ENCODE measurements around the gene AFAP1. TPM values are rescaled to one million over a fixed set of nuclear protein-coding genes. Genes with fewer than 3 reads are reported as not detected.

Gene AFAP1
- total and polyA plus RNA-seq, 2 of the 8 experiments (the other 6 are each of a cell fraction or from before 2014, with no cell fraction given), result 3.6 to 18.2 TPM

DNA sequence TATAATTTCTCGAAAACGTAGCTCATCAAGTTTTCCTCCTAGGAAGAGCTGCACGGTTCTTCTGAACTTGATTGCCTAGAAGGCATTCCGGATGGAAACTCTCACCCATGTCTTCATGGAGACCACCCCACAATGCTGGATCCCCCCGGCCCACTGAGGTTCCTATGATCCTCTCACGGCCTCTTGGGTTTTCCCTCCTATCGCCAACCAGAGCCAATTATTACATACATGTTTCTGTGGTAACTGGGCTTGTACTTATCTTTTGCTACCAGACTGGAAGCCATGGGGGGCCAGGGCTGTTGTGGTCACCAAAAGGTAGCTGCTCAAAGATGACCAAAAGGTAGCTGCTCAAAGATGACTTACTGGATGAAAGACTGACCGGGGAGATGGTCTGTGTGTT, 131.5 kb downstream of the AFAP1 start:
- H3K79me1 ChIP-seq (ENCODE audit: low read depth, low read length), result no peaks in the 10 kb centered on the region; the same call in 1 of the 2 replicates
- H3K4me1 ChIP-seq (replicated peaks in 1 of 4; ENCODE audit: control insufficient read depth in 3 of 4, insufficient read depth in 4 of 4, low read length in 3 of 4), result peaks cover 11 to 31% (median 24%) of the 10 kb centered on the region in 4 experiments
- H3K23me2 ChIP-seq (ENCODE audit: low read depth, low read length), result no peaks in the 10 kb centered on the region
- H3K14ac ChIP-seq (ENCODE audit: insufficient read length), result no peak overlapping the region
- no peak for DNase-seq (ENCODE audit: low read depth in 1 of 2, low spot score in 2 of 2)
- H4K8ac ChIP-seq (ENCODE audit: extremely low read depth, insufficient read depth, low read length), result no peak overlapping the region
- H2BK12ac ChIP-seq (ENCODE audit: low read depth, low read length), result no peak overlapping the region
- no peak overlapping the region for H2BK20ac ChIP-seq (ENCODE audit: low read length)
- FAIRE-seq, result no peak
- no peak overlapping the region for H3K4me2 ChIP-seq (ENCODE audit: insufficient read depth in 1 of 2, low read depth in 2 of 2, low read length in 2 of 2)
- no peak overlapping the region for H2AFZ ChIP-seq (ENCODE audit: low read length)
- POLR2A ChIA-PET (ENCODE audit: partially characterized antibody), result interaction anchor here (3.0 kb wide), 1 partner anchor 13 kb away, joined by 8 read pairs; no protein-coding TSS in a partner anchor
- H4K91ac ChIP-seq (replicated peaks; ENCODE audit: insufficient read length, low read length), result no peak overlapping the region
- peak overlapping the region; percentile 31; the same call in 1 of the 2 replicates for H2BK15ac ChIP-seq (ENCODE audit: low read length)
- H3K79me2 ChIP-seq (ENCODE audit: control insufficient read depth in 1 of 2, insufficient read depth in 2 of 2, low read length in 2 of 2), result no peaks in the 10 kb centered on the region
- no peak overlapping the region for H3K23ac ChIP-seq (ENCODE audit: insufficient read length)
- no peak overlapping the region for H2AK5ac ChIP-seq (ENCODE audit: low read depth, low read length)
- H3K56ac ChIP-seq (replicated peaks; ENCODE audit: insufficient read length, low read depth, low read length), result no peak overlapping the region
- TF ChIP-seq KDM5A (IDR thresholded peaks at IDR 0.05; ENCODE audit: low read length), result no peak
- TF ChIP-seq POLR2AphosphoS5 (IDR thresholded peaks at IDR 0.05; ENCODE audit: low read depth, low read length), result no peak
- TF ChIP-seq TBP (IDR thresholded peaks at IDR 0.05; ENCODE audit: low read depth, low read length), result no peak
- no peak for TF ChIP-seq NRF1 (IDR thresholded peaks at IDR 0.05; ENCODE audit: low read depth, low read length)
- no peak for TF ChIP-seq ASH2L (IDR thresholded peaks at IDR 0.05; ENCODE audit: low read length)
- TF ChIP-seq SP4 (IDR thresholded peaks at IDR 0.05; ENCODE audit: low read length), result no peak
- no peak for TF ChIP-seq EGR1 (IDR thresholded peaks at IDR 0.05; ENCODE audit: borderline replicate concordance, low read depth, low read length)
- no peak for TF ChIP-seq CEBPB (IDR thresholded peaks at IDR 0.05; ENCODE audit: low read depth, low read length)
- no peak for TF ChIP-seq PHF8 (conservative IDR thresholded peaks at IDR 0.05; ENCODE audit: low read depth, low read length)
- no peak for TF ChIP-seq JUND (IDR thresholded peaks at IDR 0.05; ENCODE audit: low read length)
- TF ChIP-seq SP1 (IDR thresholded peaks at IDR 0.05; ENCODE audit: low read depth, low read length), result no peak
- no peak for TF ChIP-seq RFX5 (IDR thresholded peaks at IDR 0.05; ENCODE audit: borderline replicate concordance, low read depth, low read length)
- no peak for TF ChIP-seq SIX5 (IDR thresholded peaks at IDR 0.05; ENCODE audit: low read depth, low read length)
- TF ChIP-seq TAF1 (IDR thresholded peaks at IDR 0.05; ENCODE audit: low read depth, low read length), result no peak
- TF ChIP-seq GABPA (IDR thresholded peaks at IDR 0.05; ENCODE audit: borderline replicate concordance, insufficient read depth, low read length), result no peak
- no peak for TF ChIP-seq SUZ12 (IDR thresholded peaks at IDR 0.05; ENCODE audit: low read length)
- no peak for TF ChIP-seq CHD2 (IDR thresholded peaks at IDR 0.05; ENCODE audit: low read length)
- H3K36me3 ChIP-seq (ENCODE audit: control insufficient read depth in 2 of 4, insufficient read depth in 4 of 4, low read length in 3 of 4), result peaks cover 0 to 3% (median 0%) of the 10 kb centered on the region in 4 experiments; a peak in 3 of 8 replicates
- no peaks in the 10 kb centered on the region for H3K27me3 ChIP-seq (replicated peaks in 1 of 4; ENCODE audit: control insufficient read depth in 3 of 4, extremely low read depth in 1 of 4, insufficient read depth in 3 of 4, low read length in 3 of 4)
- no peak overlapping the region for H2BK120ac ChIP-seq (replicated peaks; ENCODE audit: low read depth, low read length)
- no peak overlapping the region for H3K4me3 ChIP-seq (ENCODE audit: extremely low read depth in 1 of 4, insufficient read depth in 2 of 4, low read depth in 3 of 4, low read length in 4 of 4)
- no peaks in the 10 kb centered on the region for H4K20me1 ChIP-seq (replicated peaks in 1 of 2; ENCODE audit: control insufficient read depth in 1 of 2, insufficient read depth in 2 of 2, low read length in 2 of 2)
- no peak overlapping the region for H3K9ac ChIP-seq (replicated peaks in 1 of 4; ENCODE audit: extremely low read depth in 1 of 4, low read depth in 3 of 4, low read length in 3 of 4)
- no peak overlapping the region for H3K18ac ChIP-seq (ENCODE audit: extremely low read depth, low read length)
- 92% methylated on average over 8 of the region's 8 CpGs; no CpG with 5 or more reads in 1 of the 2 experiments for WGBS, 2 experiments (ENCODE audit: extremely low coverage in 1 of 2, insufficient coverage in 1 of 2, insufficient read length in 1 of 2, insufficient replicate concordance in 2 of 2, low coverage in 1 of 2, low lambda C conversion rate in 2 of 2, missing lambda C conversion rate in 1 of 2)
- CTCF ChIA-PET (ENCODE audit: partially characterized antibody), result interaction anchor here (2.0 to 11.1 kb wide), 3 partner anchors 10 to 181 kb away, joined by 5 to 180 read pairs (median 105); no protein-coding TSS in a partner anchor
- no peak overlapping the region for H3K4ac ChIP-seq (replicated peaks; ENCODE audit: insufficient read length, low read depth, low read length)
- H4K5ac ChIP-seq (ENCODE audit: insufficient read length, low read depth, low read length), result no peak overlapping the region
- H3K9me3 ChIP-seq (ENCODE audit: insufficient read depth in 2 of 2, low read depth in 1 of 2, low read length in 1 of 2), result no peaks in the 10 kb centered on the region
- H2BK5ac ChIP-seq (ENCODE audit: low read depth, low read length), result peak overlapping the region; percentile 71; the same call in 1 of the 2 replicates
- no peak overlapping the region for H3K27ac ChIP-seq (ENCODE audit: low read depth, low read length)

Measured in H1 (cell line).